Urothelium cell line (cell line): Measurements from ENCODE around the gene ANKRD37.
A peak's percentile ranks its signal among the peaks of the same experiment; 100 is the strongest.

Experiments used
- DNase-seq: peaks from one replicate; pipeline ENCODE4 v3.0.0; 2011; ENCODE audit warnings: low spot score, mixed read lengths
- FAIRE-seq: peaks from 2 replicates; lab custom pipeline; 2011; peaks lifted over from hg19 to GRCh38; lab: Jason Lieb, UNC

The ANKRD37 gene

GRCh38 chr4:185379326-185380295, 17.0 kb upstream of the ANKRD37 start:
- DNase-seq (no peak), FAIRE-seq (no peak)

- DNase-seq (no peak), FAIRE-seq (no peak)
Measured at GRCh38 chr4:185380320-185380719, 16.3 kb upstream of the ANKRD37 start.

GRCh38 chr4:185381288-185382196, 15.1 kb upstream of the ANKRD37 start:
- DNase-seq = no peak
- no peak for FAIRE-seq

GRCh38 chr4:185382754-185383153, 13.9 kb upstream of the ANKRD37 start:
- DNase-seq = no peak
- FAIRE-seq = no peak

GRCh38 chr4:185383451-185383850, 13.2 kb upstream of the ANKRD37 start:
- FAIRE-seq = no peak
- no peak for DNase-seq

- DNase-seq = no peak
- FAIRE-seq = no peak
Measured at GRCh38 chr4:185384061-185384460, 12.6 kb upstream of the ANKRD37 start.

GRCh38 chr4:185384930-185385331, 11.7 kb upstream of the ANKRD37 start:
- FAIRE-seq = no peak
- peak; percentile 10 for DNase-seq

- no peak for FAIRE-seq
Measured at GRCh38 chr4:185387957-185388356, 8.7 kb upstream of the ANKRD37 start.

GRCh38 chr4:185390941-185391340, 5.7 kb upstream of the ANKRD37 start:
- DNase-seq (no peak), FAIRE-seq (no peak)

More at GRCh38 chr4:185387957-185388356, 8.7 kb upstream of the ANKRD37 start:
- no peak for DNase-seq

- no peak for FAIRE-seq
Measured at GRCh38 chr4:185392156-185392555, 4.5 kb upstream of the ANKRD37 start.

GRCh38 chr4:185394568-185395237, 1.9 kb upstream of the ANKRD37 start:
- no peak for DNase-seq
- no peak for FAIRE-seq

More at GRCh38 chr4:185392156-185392555, 4.5 kb upstream of the ANKRD37 start:
- DNase-seq = no peak

GRCh38 chr4:185395238-185395955, 1.2 kb upstream of the ANKRD37 start, which contains the start of gene LRP2BP:
Gene LRP2BP, minus strand, starts transcription at chr4:185395924. Its CDS starts 17,738 bp downstream, at chr4:185378186.
- FAIRE-seq (no peak), DNase-seq (no peak)

- FAIRE-seq = peak; percentile 69
- DNase-seq = peak; percentile 98
Measured at GRCh38 chr4:185395956-185396723, 501 bp upstream of the ANKRD37 start.

- no peak for FAIRE-seq
- DNase-seq = no peak
Measured at GRCh38 chr4:185398618-185399017, 2.0 kb downstream of the ANKRD37 start.

- DNase-seq = no peak
Measured at GRCh38 chr4:185399466-185399865, 2.8 kb downstream of the ANKRD37 start.

GRCh38 chr4:185404031-185404430, 7.4 kb downstream of the ANKRD37 start:
- no peak for DNase-seq
- no peak for FAIRE-seq

More at GRCh38 chr4:185399466-185399865, 2.8 kb downstream of the ANKRD37 start:
- FAIRE-seq = no peak

GRCh38 chr4:185405296-185405999, 8.8 kb downstream of the ANKRD37 start:
- no peak for FAIRE-seq
- DNase-seq = no peak

GRCh38 chr4:185408432-185408831, 11.8 kb downstream of the ANKRD37 start:
- FAIRE-seq (no peak), DNase-seq (no peak)

- DNase-seq = no peak
- no peak for FAIRE-seq
Measured at GRCh38 chr4:185411849-185412248, 15.2 kb downstream of the ANKRD37 start.
